Activated naive CD4-positive, alpha-beta T cell treated with anti-CD3 and anti-CD28 coated beads, Interleukin-2, amount 10 ng/mL, durations not matched to agents 7 days and 5 days (primary cell): ENCODE results near the gene MTSS2.
A peak's percentile ranks its signal among the peaks of the same experiment; 100 is the strongest.

Experiments
- CTCF ChIA-PET: fragments of 350-600 bp; sonication (Branson Sonifier 250); formaldehyde crosslinking; loops from one replicate; lab custom pipeline; 2021; ENCODE audit warnings: antibody characterized with exemption; lab: Charles Lee
- DNase-seq: peaks from one replicate; pipeline ENCODE4 v3.0.0-alpha.2; 2020
- H3K27ac Mint-ChIP-seq: one replicate; pipeline ENCODE4 v1.8.0; 2021; ENCODE audit warnings: mild to moderate bottlenecking, moderate library complexity, mixed read lengths
- H3K27me3 Mint-ChIP-seq: one replicate; pipeline ENCODE4 v1.8.0; 2021; ENCODE audit warnings: mild to moderate bottlenecking, mixed read lengths
- H3K36me3 Mint-ChIP-seq: one replicate; pipeline ENCODE4 v1.8.0; 2021; ENCODE audit warnings: mixed read lengths
- H3K4me1 Mint-ChIP-seq: one replicate; pipeline ENCODE4 v1.8.0; 2021; ENCODE audit warnings: mixed read lengths
- H3K4me3 Mint-ChIP-seq: one replicate; pipeline ENCODE4 v1.8.0; 2021; ENCODE audit warnings: mild to moderate bottlenecking, moderate library complexity, mixed read lengths
- H3K9me3 Mint-ChIP-seq: one replicate; pipeline ENCODE4 v1.8.0; 2021; ENCODE audit warnings: mixed read lengths

Gene MTSS2

GRCh38 chr16:70700101-70701020 is 14.5 kb upstream of the MTSS2 start:
- H3K27ac Mint-ChIP-seq = no peak overlapping the region
- peaks cover 32% of the 10 kb centered on the region for H3K4me1 Mint-ChIP-seq
- no peak overlapping the region for H3K4me3 Mint-ChIP-seq
- CTCF ChIA-PET = no interaction called here
- H3K27me3 Mint-ChIP-seq = no peaks in the 10 kb centered on the region
- H3K9me3 Mint-ChIP-seq = no peaks in the 10 kb centered on the region
- peaks cover 5% of the 10 kb centered on the region for H3K36me3 Mint-ChIP-seq
- DNase-seq = no peak

GRCh38 chr16:70699696-70700095 is 13.8 kb upstream of the MTSS2 start:
- no peaks in the 10 kb centered on the region for H3K27me3 Mint-ChIP-seq
- H3K9me3 Mint-ChIP-seq = no peaks in the 10 kb centered on the region
- H3K4me3 Mint-ChIP-seq = no peak overlapping the region
- CTCF ChIA-PET = no interaction called here
- peaks cover 7% of the 10 kb centered on the region for H3K36me3 Mint-ChIP-seq
- no peak for DNase-seq
- H3K4me1 Mint-ChIP-seq = peaks cover 39% of the 10 kb centered on the region
- H3K27ac Mint-ChIP-seq = no peak overlapping the region

DNA sequence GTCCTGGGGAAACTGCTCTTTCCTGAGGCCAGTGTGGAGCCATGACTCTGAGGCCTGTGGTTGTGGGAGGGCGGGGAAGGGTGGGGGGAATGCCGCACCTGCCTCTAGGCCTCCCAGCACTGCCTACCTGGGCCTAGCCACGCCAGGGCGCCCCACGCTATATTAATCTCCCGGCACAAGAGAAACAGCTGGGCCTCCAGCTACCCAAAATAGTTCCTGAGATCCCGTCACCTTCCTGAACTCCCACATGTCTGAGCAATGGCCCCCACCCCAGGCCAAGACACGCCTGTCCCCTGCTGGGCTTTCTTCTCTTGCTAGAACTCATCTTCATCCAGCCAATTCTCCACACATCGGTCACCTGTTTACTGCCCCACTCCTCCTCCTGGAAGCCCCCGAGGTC is 13.0 kb upstream of the MTSS2 start:
- no peak for DNase-seq
- no peak overlapping the region for H3K27ac Mint-ChIP-seq
- H3K4me1 Mint-ChIP-seq = peaks cover 43% of the 10 kb centered on the region
- H3K9me3 Mint-ChIP-seq = no peaks in the 10 kb centered on the region
- CTCF ChIA-PET = no interaction called here
- H3K4me3 Mint-ChIP-seq = no peak overlapping the region
- no peaks in the 10 kb centered on the region for H3K27me3 Mint-ChIP-seq
- H3K36me3 Mint-ChIP-seq = peaks cover 9% of the 10 kb centered on the region

- Mint-ChIP-seq H3K36me3 (peaks cover 9% of the 10 kb centered on the region), H3K9me3 (no peaks in the 10 kb centered on the region), H3K27me3 (no peaks in the 10 kb centered on the region), H3K27ac (peak overlapping the region; percentile 95), H3K4me1 (peaks cover 43% of the 10 kb centered on the region), H3K4me3 (no peak overlapping the region)
- no peak for DNase-seq
- CTCF ChIA-PET = interaction anchor here (2.5 to 2.9 kb wide), 2 partner anchors 41 to 73 kb away, joined by 12 to 15 read pairs; no protein-coding TSS in a partner anchor
Measured at GRCh38 chr16:70697594-70698170, 11.8 kb upstream of the MTSS2 start.

- Mint-ChIP-seq H3K4me1 (peaks cover 43% of the 10 kb centered on the region), H3K27me3 (no peaks in the 10 kb centered on the region), H3K36me3 (peaks cover 9% of the 10 kb centered on the region), H3K27ac (peak overlapping the region; percentile 95), H3K9me3 (no peaks in the 10 kb centered on the region), H3K4me3 (peak overlapping the region; percentile 35)
- DNase-seq = peak; percentile 71
- CTCF ChIA-PET = interaction anchor here (1.0 to 2.9 kb wide), 3 partner anchors 41 to 74 kb away, joined by 3 to 15 read pairs (median 12); no protein-coding TSS in a partner anchor
Measured at GRCh38 chr16:70696952-70697593, 11.2 kb upstream of the MTSS2 start.

GRCh38 chr16:70696355-70696754 is 10.5 kb upstream of the MTSS2 start:
- no peak for DNase-seq

DNA sequence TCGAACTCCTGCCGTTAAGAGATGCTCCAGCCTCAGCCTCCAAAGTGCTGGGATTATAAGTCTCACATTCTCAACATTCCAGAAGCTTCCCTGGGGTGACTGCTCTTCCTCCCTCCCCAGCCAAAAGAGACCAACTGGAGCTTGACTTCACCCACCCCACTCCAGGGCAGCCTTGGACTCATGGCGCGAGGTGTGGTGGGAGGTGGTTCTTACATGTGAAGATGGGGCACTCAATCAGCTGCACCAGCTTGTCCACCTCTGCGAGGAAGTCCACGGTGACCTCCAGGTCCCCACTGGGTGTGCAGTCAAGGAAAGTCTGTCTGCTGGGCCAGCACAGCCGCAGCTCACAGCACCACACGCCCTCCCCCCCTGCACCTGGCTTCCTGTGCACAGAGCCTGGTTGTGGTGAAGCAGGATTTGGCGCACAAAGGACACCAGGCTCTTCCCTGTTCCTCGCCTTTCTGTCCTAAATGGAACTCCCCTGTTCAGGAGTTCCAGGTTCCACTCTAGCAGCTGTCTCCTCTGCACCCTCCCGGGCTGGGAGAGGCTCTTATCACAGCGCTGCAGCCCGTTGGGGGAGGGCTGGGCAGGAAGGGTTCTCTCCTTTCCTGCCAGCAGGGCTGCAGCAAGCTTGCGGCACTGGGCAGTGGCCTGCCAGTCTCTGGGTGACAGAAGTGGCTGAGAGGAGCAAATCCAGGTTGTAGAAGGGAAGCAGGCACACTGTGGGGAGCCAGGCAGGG is 9.6 kb upstream of the MTSS2 start:
- CTCF ChIA-PET = interaction anchor here (0.6 to 2.9 kb wide), 3 partner anchors 43 to 980 kb away, joined by 3 to 15 read pairs (median 12); no protein-coding TSS in a partner anchor
- Mint-ChIP-seq H3K36me3 (peaks cover 9% of the 10 kb centered on the region), H3K4me3 (peak overlapping the region; percentile 64), H3K27ac (peak overlapping the region; percentile 95), H3K4me1 (peaks cover 46% of the 10 kb centered on the region), H3K27me3 (no peaks in the 10 kb centered on the region), H3K9me3 (no peaks in the 10 kb centered on the region)
- DNase-seq = peak; percentile 70

More at GRCh38 chr16:70696355-70696754, 10.5 kb upstream of the MTSS2 start:
- H3K4me1 Mint-ChIP-seq = peaks cover 43% of the 10 kb centered on the region
- CTCF ChIA-PET = interaction anchor here (0.6 to 2.9 kb wide), 4 partner anchors 42 to 980 kb away, joined by 3 to 15 read pairs (median 8); no protein-coding TSS in a partner anchor
- no peaks in the 10 kb centered on the region for H3K9me3 Mint-ChIP-seq
- no peak overlapping the region for H3K4me3 Mint-ChIP-seq
- peak overlapping the region; percentile 95 for H3K27ac Mint-ChIP-seq
- H3K27me3 Mint-ChIP-seq = no peaks in the 10 kb centered on the region
- peaks cover 9% of the 10 kb centered on the region for H3K36me3 Mint-ChIP-seq

- Mint-ChIP-seq H3K9me3 (no peaks in the 10 kb centered on the region), H3K36me3 (peaks cover 9% of the 10 kb centered on the region), H3K4me1 (peaks cover 46% of the 10 kb centered on the region), H3K27ac (peak overlapping the region; percentile 95), H3K27me3 (no peaks in the 10 kb centered on the region), H3K4me3 (no peak overlapping the region)
- no peak for DNase-seq
- CTCF ChIA-PET = interaction anchor here (2.5 to 2.9 kb wide), 2 partner anchors 43 to 76 kb away, joined by 12 to 15 read pairs; no protein-coding TSS in a partner anchor
Measured at GRCh38 chr16:70694868-70695218, 9.0 kb upstream of the MTSS2 start.

DNA sequence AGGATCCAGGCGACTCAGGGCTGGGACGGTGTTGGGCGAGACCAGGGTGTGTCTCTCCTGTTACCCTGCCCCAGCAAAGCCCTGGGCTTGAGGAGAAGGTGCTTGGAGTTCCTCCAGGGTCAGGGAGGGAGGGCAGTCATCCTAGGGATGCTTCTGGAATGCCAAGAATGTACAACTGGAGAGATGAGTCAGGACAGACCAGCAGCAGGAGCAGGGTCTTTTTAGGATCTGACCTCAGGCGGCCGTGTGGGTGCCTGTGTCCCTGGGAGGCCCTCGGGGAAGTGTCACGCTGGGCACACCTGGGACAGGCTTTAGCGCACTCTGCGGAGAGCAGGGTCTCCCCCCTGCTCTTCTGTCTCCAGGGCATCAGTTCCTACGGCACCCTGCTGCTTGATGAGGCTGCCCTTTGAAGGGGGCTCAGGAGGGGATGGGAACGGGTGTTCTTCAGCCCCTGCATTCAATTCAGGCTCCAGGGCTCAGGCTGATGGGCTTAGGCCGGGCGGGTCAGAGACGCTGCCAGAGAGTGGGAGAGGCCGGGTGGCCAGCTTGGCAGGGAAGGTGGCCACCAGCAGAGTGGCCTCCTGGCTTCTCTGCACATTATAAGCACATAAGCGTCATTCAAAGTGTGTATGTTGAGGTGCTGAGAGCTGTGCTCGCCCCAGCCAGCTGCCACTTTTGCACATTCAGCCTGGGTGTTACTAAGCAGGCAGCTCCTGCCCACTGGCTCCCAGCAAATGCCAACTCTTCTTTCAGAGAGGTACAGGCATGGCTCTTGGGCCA is 8.4 kb upstream of the MTSS2 start:
- Mint-ChIP-seq H3K36me3 (peaks cover 9% of the 10 kb centered on the region), H3K27me3 (no peaks in the 10 kb centered on the region), H3K4me1 (peaks cover 52% of the 10 kb centered on the region), H3K9me3 (no peaks in the 10 kb centered on the region), H3K27ac (peak overlapping the region; percentile 73), H3K4me3 (no peak overlapping the region)
- DNase-seq = no peak
- CTCF ChIA-PET = no interaction called here

DNA sequence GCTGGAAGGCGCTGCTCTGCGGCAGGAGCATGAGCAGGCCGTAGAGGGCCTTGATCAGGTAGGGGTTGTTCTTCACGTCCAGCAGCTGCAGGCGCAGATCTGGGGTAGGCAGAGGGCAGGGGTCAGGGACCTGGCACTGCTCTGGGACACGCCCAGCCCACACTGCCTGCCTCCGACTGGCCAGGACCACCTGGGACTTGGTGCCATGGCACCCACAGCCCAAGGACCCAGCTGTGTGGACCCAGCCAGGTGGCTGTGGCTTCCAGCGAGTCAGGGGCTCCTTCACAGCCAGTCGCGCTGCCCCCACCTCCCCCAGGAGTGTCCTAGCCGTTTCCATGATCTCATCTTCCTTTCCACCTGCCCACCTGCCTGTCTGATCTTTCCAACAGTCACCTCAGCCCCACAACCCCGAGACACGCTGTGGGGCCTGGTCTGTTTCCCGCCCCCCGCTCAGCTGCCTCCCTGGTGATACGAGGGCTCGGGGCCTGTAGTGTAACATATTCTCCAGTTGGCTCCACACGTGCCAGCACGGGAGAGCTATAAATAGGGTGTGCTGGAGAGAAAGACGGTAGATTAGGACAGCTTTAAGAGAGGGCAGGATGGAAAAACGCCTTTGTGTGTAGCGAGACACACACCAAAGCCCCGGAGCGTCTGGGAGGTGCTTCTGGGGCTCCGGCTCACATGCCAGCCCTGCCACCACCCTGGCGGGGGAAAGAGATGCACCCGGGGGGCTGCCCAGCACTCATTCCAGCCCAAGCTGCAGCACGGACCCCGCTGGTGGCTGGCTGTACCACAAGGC is 7.2 kb upstream of the MTSS2 start:
- no peak for DNase-seq
- Mint-ChIP-seq H3K9me3 (no peaks in the 10 kb centered on the region), H3K27ac (no peak overlapping the region), H3K4me3 (no peak overlapping the region), H3K4me1 (peaks cover 49% of the 10 kb centered on the region), H3K27me3 (no peaks in the 10 kb centered on the region), H3K36me3 (peaks cover 5% of the 10 kb centered on the region)
- CTCF ChIA-PET = interaction anchor here (0.5 kb wide), 1 partner anchor 57 kb away, joined by 3 read pairs; no protein-coding TSS in a partner anchor

DNA sequence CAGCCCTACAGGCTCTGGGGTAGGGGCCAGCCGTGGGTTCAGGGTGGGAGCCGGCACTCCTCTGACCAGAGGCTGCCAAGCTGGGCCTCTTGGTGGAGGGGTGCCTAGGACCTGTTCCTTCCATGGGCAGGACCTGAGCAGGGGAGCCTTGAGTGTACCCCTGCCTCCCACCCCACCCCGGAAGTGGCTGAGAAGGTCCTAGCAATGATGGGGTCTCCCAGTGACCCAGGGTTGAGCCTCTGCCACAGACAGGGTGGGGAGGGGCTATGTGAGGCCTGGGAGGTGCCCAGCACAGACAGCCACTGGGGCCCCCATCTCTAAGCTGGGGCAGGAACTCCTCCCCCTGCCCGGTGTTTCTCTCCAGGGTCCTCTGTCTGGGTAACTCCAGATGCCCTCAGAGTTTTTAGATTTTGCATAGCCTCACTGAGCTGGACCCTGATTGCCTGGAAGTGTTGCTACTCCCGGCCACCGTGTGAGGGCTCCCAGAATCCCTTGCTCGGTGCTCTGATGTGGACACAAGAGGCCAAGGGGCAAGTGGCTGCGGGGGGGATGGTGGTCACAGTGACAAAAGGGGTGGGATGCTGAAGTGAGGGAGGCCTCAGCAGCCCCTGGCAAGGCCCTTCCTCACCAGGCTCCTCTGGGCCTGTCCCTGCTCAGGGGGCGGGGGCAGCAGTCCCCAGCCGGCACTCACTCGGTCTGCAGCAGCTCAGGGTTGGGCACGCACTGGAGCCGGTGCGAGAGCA is 6.4 kb upstream of the MTSS2 start:
- peaks cover 7% of the 10 kb centered on the region for H3K36me3 Mint-ChIP-seq
- peaks cover 43% of the 10 kb centered on the region for H3K4me1 Mint-ChIP-seq
- CTCF ChIA-PET = interaction anchor here (0.5 kb wide), 1 partner anchor 58 kb away, joined by 3 read pairs; no protein-coding TSS in a partner anchor
- H3K9me3 Mint-ChIP-seq = no peaks in the 10 kb centered on the region
- H3K27me3 Mint-ChIP-seq = peaks cover 6% of the 10 kb centered on the region
- DNase-seq = no peak
- H3K27ac Mint-ChIP-seq = no peak overlapping the region
- no peak overlapping the region for H3K4me3 Mint-ChIP-seq
